HG02588 (cell line): ENCODE measurements around the gene CXXC1.
"Not testable (repeated sequence)": the region's sequence is repeated elsewhere in the genome, so short reads cannot be mapped to it uniquely, and the experiment has no call there.

Experiments used
- ATAC-seq: cut with Tn5 transposase; IDR thresholded peaks from one replicate; pipeline ENCODE4 v1.9.1; 2021; ENCODE audit warnings: mild to moderate bottlenecking, moderate library complexity; ENCODE audit not compliant: unreplicated experiment

The CXXC1 gene

DNA sequence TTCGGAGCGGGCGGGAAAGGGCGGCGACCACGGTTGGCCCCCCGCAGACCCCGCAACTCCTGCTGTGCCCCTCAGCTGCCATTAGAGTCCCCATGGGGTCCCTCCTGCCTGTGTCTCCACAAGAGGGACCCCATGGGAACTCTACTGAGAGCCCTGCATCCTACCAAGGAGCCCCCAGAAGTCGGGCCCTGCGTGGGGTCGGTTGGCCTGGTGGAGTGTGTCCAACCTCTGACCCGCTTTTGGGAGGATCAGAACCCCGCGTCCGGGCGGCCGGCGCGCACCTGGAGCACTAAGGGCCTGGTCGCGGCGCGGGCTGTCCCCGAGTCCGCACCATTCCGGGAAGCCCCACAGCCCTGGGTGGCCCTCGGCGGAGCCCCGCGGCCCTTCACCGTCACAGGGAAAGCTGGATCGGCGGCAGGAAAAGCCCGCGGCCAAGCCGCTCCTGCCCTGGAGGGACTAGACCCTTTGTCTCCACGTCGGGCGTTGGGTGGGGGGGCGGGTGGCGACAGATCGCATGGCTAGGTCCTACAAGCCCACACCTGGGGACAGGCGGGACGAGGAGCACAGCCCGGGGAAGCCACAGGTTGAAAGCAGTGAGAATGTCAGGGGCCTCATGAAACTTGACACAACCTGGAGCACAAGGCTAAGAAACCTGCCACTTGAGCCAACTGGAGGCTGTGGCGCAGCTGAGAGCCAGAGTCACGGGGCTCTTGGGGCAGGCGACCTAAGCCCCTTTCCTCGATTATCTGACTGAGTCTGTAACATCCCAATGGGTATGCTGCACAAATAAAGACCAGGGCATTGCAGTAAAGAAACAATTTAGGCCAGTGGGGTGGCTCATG is 11.2 kb upstream of the CXXC1 start:
- ATAC-seq, result no peak

DNA sequence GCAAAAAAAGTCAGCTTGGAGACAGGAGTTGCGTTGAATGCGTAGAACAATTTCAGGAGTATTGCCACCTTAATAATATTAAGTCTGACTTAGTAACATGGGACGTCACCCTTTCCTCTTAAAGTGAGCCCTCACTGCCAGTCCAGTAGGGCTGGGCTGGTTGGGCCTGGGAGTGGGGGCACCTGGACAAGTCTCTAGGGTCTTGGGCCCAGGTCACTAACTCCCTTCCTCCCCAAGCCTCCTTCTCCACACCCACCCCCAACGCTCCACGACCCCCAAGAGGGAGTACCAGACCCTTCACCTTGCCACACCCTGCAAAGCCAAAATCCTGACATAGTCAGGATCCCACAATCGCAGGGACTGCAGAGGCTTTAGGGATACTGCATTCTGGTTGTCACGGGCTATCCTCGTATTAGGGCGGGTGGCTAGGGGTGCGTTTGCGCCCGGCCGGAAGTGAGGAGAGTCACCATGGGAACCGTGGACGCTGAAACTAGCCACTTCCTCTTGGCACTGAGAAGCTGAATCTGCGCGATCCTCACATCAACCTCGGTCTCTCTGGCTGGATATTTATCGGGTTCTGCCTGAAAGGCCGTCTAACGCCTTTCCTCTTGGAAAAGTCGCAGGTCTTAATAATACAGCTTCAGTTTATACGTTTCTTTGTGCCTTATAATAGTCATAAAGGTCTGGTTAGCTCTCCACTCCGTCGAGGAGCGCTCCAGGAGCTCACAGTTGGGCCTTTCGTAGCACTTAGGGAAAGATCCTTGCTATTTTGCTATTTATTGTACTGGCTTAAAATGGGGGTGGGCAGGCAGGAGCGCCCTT is 10.3 kb upstream of the CXXC1 start:
- peak; percentile 100 for ATAC-seq

DNA sequence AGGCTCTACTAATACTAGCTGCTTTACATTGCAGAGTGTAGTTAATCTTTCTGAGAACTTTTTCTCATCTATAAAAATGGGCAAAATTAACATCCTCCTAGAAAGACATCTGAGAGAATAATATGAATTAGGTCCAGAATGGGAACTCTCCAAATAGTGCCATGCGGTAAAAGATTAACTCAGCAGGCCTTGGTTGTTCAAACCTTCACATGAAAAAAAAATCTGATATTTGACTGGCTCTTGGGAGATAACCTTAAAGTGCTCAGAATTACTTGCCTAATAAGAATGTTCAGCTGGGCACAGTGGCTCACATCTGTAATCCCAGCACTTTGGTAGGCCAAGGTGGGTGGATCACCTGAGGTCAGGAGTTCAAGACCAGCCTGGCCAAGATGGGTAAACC is 5.5 kb upstream of the CXXC1 start:
- no peak for ATAC-seq

GRCh38 chr18:50289108-50289443 is 1.6 kb upstream of the CXXC1 start:
- no peak for ATAC-seq

GRCh38 chr18:50288348-50289107 is 1.0 kb upstream of the CXXC1 start:
- not testable (repeated sequence) for ATAC-seq

GRCh38 chr18:50287028-50287440 is 458 bp downstream of the CXXC1 start:
- no peak for ATAC-seq

GRCh38 chr18:50286391-50287027 is 983 bp downstream of the CXXC1 start:
- no peak for ATAC-seq

GRCh38 chr18:50285631-50286321 is 1.7 kb downstream of the CXXC1 start:
- ATAC-seq, result no peak

- no peak for ATAC-seq
Observed at GRCh38 chr18:50285071-50285470, 2.4 kb downstream of the CXXC1 start.

DNA sequence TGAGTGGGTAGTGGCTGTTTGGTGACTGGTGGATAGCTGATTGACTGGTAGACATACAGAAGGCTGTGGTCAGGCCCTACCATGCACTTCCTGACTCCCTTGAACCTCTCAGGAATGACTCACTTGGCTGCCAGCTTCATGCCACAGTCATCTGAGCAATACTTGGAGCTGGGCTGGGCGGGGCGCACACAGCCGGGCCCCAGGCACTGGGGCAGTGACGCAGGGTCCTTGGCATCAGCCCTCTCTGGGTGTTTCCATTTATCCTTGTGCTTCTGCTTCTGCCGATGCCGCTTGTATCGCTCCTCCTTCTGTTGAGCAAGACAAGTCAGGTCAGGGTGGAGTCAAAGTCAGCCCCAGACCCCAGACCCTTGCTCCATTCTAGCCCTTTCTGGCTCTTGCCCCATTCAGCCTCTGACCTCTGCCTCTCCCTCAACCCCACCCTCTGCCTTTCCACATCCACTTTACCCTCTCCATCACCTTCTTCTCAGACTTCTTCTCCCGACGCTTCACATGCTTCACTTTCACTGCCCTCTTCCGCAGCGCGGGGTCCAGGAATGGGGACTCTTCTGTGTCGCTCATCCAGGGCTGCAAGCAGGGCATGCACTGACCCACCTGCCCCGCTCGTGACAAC is 3.1 kb downstream of the CXXC1 start:
- no peak for ATAC-seq

GRCh38 chr18:50283469-50284209 is 3.9 kb downstream of the CXXC1 start:
- no peak for ATAC-seq

DNA sequence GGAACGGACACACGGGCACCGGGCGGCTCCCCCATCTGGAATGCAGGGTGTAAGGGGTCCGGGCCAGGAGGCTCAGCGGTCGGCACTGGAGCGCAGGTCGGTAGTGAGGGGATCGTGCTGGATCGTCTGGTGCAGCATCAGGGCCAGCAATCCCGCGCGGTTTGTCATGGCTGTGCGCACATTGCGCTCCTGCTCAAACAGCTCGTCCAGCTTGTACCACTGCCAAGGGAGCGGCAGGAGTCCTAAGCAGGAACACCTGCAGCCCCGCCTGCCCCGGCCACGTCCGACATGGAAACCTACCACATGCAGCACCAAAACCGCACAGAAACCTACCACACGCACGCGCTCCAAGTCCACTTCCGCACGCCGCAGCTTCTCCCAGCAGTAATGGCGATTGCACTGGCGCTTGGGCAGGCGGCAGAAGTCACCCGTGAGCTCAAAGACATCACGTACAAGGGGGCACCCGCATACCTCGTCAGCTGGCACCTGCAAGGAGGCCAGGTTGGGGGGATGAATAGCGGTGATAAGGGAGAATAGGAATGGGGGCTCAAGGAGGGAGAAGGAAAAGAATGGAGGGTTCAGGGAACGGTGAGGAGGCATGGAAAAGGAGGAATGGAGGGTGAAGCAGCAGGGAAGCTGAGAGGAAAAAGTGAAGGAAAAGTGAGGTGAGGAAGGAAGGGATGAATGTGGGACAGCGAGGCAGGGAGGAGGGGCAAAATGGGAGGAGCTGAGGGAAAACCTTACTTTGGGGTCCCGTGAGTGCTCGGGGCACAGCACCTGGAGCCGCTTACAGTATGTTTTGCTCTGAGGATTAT is 4.8 kb downstream of the CXXC1 start:
- ATAC-seq, result no peak

- no peak for ATAC-seq
Observed at GRCh38 chr18:50281972-50282520, 5.4 kb downstream of the CXXC1 start.

GRCh38 chr18:50281295-50281971 is 6.1 kb downstream of the CXXC1 start, which contains the start of gene MBD1:
TSS of gene MBD1 (minus strand) at chr18:50281523. CDS start at chr18:50279992, 1,531 bp downstream.
- ATAC-seq, result peak; percentile 84

- ATAC-seq, result no peak
Observed at GRCh38 chr18:50280707-50281294, 6.7 kb downstream of the CXXC1 start.

DNA sequence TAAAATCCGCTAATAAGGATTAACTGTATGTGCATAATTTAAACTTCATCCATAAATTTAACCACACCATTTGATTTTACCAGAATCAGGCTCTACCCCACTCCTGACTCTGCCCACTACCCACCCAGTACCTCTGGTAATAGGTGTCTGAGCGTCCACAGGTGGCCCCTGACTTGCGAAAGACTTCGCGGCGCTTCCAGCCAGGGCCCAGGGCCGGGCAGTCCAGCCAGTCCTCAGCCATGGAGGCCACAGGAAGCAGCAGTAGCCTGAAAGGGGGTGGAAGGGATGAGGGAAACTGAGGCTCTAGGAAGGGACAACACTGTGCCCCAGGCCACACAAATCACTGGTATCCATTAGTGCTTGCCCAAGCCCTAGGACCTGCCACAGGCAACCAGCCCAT is 7.7 kb downstream of the CXXC1 start:
- ATAC-seq, result no peak

DNA sequence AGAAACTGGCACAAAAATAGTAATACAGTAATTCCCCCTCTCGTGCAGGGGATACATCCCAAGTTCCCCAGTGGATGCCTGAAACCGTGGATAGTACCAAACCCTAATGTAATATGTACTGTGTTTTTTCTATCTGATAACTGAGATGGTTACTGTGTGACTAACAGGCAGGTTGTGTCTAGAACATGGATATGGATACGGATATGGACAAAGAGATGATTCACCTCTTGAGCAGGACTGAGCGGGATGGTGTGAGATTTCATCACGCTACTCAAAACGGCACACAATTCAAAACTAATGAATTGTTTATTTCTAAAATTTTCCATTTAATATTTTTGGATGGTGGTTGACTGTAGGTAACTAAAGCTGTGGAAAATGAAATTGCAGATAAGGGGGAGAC is 9.6 kb downstream of the CXXC1 start:
- ATAC-seq, result no peak
